ENCODE data around the gene METTL2B.
A peak's percentile ranks its signal among the peaks of the same experiment; 100 is the strongest.
"Not testable (repeated sequence)": the region's sequence is repeated elsewhere in the genome, so short reads cannot be mapped to it uniquely, and the experiment has no call there.

METTL2B gene

DNA sequence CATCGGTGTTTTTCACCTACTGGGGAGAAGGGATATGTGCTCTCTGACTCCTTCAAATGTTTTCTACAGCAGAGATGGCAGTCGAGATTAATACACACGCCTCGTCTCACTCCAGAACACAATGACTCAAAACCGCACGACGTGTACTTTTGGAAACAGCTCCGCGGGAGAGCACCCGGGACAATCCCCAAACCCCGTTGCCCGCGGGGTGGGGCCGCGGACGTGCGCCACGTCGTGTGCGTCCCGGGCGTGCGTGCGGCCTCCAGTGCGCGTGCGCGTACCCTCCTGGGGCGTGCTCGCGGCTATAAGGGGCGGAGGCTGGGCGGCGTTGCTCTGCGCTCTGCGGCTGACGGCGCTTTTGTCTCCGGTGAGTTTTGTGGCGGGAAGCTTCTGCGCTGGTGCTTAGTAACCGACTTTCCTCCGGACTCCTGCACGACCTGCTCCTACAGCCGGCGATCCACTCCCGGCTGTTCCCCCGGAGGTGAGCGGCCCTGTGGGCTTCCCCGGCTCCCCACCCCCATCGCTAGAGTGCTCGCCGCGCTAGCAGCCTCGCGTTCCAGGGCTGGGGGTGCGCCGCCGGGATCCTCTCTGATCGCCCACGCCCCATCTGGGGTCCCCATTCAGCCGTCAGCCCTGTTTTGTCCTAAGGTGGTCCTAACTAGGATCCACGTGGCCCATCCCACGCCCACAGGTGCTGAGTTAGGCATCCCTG lies 20.8 kb upstream of the METTL2B start, which contains the start of gene HILPDA:
TSS of gene HILPDA (plus strand) at position 336 of the 712 bp plus-strand sequence. CDS start 1,391 bp downstream, outside the sequence.
- peak; percentile 62 for DNase-seq

DNA sequence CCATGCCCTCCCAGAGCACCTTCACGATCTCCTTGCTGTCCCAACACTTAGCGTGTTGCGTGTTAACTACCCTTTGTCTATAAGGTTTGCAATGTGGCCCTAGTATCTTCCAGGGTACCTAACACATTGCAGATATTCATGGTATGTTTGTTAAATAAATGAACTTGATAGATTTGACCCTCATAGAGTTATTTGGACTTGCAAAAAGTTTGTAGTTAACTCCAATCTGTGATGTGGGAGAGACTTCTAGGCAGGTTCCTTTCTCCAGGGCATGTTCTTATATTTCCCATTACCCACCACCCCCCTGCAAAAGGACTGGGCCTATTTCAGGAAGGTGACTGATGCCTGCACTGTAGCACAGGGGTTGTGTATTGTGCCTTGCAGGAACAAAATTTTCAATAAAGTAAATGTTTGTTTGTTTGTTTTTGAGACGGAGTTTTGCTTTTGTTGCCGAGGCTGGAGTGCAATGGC lies 20.3 kb upstream of the METTL2B start:
- peak; percentile 19 for DNase-seq

DNA sequence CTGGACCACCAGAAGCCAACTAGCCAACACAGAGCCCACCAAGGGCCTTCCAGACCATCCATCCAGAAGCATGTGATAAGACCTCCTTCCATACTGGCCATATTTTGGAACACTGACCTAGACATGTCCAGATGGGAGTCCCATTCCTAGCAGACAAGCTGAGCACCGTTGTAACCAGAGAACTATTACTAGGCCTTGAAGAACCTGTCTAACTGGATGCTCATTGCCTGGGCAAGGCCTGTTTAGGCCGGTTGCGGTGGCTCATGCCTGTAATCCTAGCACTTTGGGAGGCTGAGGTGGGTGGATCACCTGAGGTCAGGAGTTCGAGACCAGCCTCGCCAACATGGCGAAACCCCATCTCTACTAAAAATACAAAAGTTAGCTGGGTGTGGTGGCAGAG lies 19.2 kb upstream of the METTL2B start:
- not testable (repeated sequence) for DNase-seq

DNA sequence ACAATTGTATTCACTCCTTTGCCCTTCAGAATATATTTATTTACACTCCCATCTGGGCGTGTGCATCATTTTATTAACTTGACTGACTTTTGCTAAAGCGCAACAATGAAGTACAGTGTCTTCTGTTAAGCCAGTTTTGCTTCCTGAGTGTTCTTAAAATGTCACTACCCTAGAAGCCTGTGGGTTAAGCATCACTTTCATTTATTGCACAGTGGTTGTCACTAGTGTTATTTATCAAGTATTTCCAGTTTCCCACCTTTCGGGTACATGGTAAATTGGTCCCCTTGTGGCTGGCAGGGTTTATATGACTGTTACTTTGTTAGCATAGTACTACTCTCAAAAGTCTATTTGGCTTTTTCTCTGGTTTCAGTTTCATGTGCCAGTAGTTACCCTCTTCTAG lies 17.6 kb upstream of the METTL2B start:
- no peak for DNase-seq

DNA sequence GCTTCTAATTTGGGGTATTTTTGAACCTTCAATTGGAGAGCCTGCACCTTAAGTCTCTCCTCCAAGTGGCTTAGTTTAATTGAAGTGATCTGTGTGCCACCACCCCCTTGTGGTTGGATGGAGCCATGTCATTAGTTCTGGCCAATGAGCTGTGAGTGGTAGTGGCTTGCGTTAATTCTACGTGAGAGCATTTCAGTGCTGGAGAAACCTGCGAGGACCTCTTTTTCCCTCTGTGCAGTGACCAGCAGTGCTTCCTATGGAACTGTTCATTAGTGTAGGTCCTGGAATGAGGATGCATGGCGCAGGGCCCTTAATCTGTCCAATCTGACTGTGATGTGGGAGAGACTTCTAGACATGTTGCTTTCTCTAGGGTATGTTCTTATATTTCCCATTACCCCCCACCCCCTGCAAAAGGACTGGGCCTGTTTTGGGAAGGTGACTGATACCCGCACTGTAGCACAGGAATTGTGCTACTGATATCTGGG lies 17.1 kb upstream of the METTL2B start:
- peak; percentile 19 for DNase-seq

DNA sequence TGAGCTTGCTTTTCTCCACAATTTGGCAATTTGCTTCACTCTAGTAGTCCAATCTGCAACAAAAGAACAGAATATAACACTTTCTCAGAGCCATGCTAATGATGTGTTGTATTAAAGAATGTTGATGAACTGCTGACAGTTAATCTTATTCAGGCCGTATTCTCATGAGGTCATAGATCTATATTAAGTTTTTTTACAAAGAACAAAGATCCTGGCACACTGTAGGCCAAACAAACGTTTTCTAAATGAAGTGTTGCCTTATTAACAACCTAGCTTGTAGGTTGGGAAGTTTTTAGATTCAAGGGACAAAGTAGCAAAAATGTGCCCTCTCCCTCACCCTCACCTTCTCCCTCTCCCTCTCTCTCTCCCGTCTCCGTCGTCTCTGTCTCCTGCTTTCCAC lies 14.1 kb upstream of the METTL2B start:
- no peak for DNase-seq

DNA sequence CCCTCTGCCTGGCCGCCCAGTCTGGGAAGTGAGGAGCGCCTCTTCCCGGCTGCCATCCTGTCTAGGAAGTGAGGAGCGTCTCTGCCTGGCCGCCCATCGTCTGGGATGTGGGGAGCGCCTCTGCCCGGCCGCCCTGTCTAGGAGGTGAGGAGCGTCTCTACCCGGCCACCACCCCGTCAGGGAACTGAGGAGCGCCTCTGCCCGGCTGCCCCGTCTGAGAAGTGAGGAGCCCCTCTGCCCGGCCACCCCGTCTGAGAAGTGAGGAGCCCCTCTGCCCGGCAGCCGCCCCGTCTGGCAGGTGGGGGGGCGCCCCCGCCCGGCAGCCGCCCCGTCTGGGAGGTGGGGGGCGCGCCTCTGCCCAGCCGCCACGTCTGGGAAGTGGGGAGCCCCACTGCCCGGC lies 13.2 kb upstream of the METTL2B start:
- DNase-seq = not testable (repeated sequence)

DNA sequence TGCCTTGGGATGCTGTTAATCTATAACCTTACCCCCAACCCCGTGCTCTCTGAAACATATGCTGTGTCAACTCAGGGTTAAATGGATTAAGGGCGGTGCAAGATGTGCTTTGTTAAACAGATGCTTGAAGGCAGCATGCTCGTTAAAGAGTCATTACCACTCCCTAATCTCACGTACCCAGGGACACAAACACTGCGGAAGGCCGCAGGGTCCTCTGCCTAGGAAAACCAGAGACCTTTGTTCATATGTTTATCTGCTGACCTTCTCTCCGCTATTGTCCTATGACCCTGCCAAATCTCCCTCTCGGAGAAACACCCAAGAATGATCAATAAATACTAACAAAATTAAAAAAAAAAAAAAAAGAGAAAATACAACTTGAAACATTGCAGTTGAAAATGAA lies 12.6 kb upstream of the METTL2B start:
- DNase-seq = not testable (repeated sequence)

DNA sequence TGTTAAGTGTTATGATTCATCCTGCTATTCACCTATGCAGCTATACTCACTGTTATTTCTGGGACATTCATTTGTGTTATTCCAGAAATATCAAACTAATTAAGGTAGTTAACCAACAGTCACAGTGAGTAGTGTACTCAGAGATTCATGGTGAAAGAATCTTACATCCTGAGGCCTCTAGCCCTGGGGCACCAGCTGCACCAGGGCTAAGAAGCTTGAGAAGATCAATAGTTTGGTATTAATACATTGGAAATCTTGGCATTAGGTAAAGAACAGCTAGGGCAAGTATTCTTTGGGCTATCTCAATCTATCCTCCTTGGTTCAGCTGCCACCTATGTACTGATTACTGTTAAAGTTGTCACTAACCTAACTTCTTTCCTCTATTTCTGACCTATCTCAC lies 9.7 kb upstream of the METTL2B start:
- not testable (repeated sequence) for DNase-seq

DNA sequence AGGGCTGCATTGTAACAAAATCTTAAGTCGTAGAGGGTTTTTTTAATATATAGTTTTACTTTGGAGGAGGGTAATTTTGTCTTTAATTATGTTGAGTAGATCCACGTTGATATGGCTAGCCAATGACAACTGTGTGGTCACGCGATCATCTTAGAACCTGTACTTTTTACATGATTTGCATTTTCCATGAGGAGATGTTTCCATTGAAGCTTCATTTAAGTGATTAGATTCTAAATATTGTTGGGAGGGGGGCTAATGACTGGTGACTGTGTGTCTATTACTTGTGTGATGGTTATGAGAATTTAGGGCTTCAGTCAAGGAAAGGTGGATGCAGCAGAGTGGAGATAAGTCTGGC lies 765 bp downstream of the METTL2B start:
- DNase-seq = not testable (repeated sequence)

DNA sequence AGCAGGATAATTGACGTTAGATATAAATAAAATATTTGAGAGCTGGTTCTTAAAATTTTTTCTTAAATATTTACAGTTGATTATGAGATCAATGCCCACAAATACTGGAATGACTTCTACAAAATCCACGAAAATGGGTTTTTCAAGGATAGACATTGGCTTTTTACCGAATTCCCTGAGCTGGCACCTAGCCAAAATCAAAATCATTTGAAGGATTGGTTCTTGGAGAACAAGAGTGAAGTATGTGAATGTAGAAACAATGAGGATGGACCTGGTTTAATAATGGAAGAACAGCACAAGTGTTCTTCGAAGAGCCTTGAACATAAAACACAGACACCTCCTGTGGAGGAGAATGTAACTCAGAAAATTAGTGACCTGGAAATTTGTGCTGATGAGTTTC lies 2.5 kb downstream of the METTL2B start:
- DNase-seq = not testable (repeated sequence)

DNA sequence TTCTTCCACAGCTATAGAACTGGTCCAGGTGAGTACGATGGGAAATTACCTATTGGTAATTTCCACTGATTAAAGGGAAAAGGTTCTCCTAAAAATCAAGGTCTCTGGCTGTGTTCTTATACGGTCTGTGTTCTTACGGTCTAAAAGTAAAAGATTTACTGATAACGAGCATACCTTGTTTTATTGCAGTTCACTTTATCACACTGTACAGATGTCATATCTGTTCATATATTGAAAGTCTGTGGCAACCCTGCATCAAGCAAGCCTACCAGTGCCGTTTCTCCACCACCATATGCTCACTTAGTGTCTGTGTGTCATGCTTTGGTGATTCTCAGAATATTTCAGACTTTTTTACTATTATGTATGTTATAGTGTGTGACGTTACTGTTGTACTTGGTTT lies 11.6 kb downstream of the METTL2B start:
- not testable (repeated sequence) for DNase-seq

DNA sequence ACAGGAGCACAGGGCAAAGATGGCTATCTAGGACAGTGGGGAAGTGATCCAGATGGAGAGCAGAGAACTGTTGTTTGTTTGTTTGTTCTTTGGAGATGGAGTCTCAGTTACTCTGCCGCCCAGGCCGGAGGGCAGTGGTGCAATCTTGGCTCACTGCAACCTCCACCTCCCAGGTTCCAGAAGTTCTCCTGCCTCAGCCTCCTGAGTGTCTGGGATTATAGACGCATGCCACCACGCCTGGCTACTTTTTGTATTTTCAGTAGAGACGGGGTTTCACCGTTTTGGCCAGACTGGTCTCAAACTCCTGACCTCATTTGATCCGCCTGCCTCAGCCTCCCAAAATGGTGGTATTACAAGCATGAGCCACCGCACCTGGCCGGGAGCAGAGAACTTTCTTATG lies 20.9 kb downstream of the METTL2B start:
- no peak for DNase-seq

DNA sequence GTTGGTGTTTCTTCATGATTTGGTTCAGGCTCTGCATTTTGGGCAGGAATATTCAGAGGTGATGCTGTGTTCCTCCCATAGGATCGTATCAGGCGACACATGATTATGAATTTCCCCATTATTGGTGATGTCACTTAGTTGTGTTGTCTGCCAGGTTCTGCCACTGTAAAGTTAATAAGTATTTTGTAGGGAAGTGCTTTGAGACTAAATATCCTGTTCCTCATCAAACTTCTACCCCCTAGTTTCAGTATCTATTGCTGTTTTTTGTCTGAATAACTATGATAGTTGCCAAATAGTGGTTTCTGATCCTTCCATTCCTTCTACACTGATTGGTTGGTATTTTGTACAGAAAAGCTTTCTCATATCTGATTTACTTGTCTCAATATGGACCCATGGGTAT lies 28.9 kb downstream of the METTL2B start:
- not testable (repeated sequence) for DNase-seq

DNA sequence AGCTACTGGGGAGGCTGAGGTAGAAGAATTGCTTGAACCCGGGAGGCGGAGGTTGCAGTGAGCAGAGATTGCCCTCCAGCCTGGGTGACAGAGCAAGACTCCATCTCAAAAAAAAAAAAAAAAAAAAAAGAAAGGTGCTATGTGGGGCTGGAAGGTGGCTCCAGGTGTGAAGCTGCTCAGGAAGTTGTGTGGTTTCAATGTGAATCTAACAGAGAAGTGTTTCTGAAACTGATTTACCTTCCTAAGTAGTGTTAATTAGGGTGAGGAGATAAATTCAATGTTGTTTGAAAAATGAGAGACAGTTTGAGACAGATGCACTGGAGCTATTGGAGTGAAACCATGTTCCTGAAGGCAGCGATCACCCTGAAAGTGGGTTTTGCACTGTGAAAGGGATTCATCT lies 30.3 kb downstream of the METTL2B start:
- not testable (repeated sequence) for DNase-seq

DNA sequence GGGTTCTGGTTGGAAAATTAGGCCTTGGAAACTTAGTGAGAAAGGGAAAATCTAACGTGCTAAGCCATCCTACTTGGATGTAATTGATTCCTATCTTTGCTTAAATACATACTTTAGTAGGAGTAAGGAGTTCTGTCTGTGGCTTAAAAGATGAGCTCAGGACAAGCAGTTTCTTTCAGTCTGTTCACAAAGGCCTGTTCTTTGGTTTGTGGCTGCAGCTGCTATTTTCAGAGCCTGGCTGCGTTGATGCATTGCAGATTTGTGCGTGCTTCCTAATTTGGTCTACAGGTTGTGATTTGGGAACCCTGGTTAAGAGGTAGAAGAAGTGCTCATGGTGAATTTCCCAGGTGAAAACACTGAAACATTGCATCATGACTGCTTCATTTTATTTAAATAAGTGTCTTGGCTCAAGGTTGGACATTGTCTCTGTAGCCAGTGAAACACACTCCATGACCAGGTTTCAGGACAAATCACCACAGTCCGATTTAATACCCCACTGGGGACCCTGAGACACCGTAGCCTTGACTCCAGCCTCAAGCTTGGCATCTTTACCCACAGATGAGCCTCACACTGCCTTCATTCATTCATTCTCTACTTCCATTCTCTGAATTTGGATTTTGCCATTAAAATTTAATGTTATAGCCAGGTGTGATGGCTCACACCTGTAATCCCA lies 30.9 kb downstream of the METTL2B start:
- not testable (repeated sequence) for DNase-seq

DNA sequence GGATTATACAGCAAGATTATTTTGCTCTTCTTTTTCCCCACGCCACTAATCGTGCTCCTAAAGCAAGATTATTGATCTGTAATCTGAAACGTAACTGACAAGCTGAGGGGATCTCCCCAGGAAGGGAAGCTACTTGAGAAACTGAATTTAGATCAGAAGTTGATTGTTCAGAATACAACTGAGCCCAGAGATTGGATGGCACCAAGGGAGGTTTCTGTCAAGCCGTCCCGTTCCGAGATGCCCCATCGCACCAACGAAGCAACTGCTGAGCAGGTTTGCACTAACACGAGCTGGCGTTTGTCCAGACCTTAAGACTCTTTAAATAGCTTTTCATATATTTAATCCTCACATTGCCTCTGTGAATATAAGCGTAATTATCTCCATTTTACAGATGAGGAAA lies 35.1 kb downstream of the METTL2B start:
- DNase-seq = not testable (repeated sequence)

DNA sequence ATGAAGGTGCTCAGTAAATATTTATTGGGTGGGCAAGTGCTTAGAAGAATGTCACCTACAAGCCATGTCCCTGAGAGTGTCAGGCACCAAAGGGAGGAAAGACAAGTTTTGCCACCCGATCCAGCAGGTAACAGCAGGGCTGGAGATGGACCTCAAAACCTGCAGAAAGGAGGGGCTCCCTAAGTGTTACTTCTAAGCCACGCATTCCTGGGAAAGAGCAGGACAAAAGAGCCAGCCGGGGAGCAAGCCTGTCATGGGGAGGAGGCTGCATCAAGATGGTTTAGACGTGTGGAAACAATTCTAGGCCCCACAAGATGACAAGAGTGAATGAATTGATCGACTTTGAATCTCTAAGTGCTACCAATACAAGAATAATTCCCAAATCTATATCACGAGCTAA lies 38.7 kb downstream of the METTL2B start:
- DNase-seq = not testable (repeated sequence)

DNA sequence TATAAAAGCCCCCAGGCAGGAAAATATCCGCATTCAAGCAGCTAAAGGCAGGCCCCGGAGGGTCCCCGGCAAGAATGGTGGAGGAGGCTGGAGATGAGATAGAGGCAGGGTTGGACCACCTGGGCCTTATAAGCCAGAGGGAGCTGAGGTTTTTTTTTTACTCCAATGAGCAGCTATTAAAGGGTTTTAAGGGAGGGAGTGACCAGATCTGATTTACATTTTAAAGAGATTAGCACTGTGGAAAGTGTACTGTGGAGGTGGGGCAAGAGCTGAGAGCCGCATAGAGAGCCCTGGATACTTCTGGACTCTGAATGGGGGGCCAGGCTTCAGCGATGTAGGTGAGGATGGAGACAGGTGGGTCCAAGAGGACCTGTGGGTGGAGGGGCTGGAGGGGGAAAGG lies 40.5 kb downstream of the METTL2B start:
- DNase-seq = not testable (repeated sequence)

DNA sequence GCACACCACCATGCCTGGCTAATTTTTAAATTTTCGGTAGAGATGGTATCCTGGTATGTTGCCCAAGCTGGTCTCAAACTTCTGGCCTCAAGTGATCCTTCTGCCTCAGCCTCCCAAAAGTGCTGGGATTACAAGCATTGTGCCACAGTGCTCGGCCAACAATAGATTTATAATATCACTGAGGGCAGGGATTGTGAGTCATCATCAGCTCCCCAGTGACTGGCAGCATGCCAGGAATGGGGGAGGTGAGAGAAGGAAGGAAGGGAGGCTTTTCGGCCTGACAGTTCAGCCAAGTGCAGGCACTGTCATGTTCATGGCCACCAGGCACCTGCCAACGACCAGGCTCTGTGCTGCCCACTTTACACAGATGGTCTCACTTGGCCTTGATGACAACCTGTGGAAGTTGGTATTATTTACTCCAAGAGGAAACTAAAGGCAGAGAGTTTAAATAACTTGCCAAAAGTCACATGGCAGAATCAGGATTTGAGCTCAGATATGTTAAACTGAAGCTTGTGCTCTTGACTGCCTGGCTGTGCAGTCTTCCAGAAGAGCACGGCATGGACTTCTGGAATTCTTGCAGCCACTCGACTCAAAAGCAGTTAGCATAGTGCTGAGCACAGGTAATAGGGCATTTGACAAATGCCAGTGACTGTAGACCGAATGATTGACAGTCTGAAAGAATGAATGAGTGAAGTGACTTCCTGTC lies 46.8 kb downstream of the METTL2B start:
- peak; percentile 46 for DNase-seq

DNA sequence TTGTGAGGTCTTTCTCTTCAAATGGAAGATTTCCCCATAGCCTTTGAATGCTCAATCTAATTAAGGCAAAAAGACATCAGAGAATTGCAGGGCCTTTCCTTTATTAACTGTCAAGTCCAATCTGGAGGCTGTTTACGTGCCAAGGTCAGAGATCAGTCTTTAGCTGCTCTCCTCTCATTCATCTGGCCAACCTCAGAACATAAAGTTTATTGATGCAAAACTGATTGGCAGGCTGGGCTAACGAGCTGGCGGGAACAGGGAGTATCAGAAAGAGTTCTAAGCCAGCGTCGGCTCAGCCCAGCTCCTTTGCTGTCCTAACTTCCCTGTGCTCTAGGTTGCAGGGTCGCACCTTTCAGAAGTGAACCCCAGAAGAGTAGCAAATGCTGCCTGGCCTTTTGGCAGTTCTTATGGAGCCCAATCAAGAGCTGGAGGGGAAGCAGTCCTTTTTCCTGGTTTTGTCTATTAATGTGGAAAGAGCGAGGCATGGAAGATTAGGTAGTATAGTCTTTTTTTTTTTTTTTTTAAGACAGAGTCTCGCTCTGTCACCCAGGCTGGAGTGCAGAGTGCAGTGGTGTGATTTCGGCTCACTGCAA lies 47.5 kb downstream of the METTL2B start:
- not testable (repeated sequence) for DNase-seq

DNA sequence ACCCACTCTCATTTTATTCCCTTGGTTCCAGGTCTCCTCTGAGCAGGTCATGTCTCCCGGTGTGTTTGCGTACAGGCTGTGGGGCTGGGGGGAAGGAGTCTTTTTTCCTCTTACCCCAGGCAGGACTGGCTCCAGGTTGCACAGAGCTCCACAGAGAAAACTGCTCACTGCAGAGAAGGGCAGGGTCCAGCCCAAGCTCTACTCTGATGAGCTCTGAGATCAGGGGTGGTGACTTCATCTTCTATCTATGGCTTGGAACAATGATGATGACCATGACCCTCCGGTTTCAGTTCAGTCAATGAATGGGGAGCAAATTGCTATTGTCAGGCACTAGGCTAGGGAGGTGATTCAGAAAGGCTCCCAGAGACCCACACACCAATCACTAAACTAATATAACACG lies 49.0 kb downstream of the METTL2B start:
- not testable (repeated sequence) for DNase-seq

DNA sequence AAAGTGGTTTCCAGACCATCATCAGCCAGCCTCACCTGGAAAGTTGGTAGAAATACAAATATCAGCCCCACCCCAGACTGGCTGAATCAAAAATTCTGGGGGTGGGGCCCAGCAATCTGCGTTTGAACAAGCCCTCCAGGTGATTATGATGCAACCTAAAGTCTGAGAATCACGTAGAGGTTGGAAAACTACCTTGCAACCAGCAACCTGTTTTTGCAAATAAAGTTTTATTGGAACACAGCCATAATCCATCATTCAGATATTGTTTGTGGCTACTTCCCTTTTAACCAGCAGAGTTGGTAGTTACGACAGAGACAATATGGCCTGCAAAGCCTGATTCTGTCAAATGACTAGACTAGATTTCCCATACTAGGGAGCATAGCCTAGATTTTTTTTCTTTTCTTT lies 49.5 kb downstream of the METTL2B start:
- not testable (repeated sequence) for DNase-seq

All from NCI-H510A treated with DMSO at 0.1 percent for 48 hours (cell line).